OCI-M2 (cell line): Measurements from ENCODE around the gene OBSCN.

Experiments
- DNase-seq: peaks from one replicate; lab custom pipeline; 2025; ENCODE audit not compliant: unreplicated experiment; lab: John Stamatoyannopoulos, UW

Gene OBSCN

DNA sequence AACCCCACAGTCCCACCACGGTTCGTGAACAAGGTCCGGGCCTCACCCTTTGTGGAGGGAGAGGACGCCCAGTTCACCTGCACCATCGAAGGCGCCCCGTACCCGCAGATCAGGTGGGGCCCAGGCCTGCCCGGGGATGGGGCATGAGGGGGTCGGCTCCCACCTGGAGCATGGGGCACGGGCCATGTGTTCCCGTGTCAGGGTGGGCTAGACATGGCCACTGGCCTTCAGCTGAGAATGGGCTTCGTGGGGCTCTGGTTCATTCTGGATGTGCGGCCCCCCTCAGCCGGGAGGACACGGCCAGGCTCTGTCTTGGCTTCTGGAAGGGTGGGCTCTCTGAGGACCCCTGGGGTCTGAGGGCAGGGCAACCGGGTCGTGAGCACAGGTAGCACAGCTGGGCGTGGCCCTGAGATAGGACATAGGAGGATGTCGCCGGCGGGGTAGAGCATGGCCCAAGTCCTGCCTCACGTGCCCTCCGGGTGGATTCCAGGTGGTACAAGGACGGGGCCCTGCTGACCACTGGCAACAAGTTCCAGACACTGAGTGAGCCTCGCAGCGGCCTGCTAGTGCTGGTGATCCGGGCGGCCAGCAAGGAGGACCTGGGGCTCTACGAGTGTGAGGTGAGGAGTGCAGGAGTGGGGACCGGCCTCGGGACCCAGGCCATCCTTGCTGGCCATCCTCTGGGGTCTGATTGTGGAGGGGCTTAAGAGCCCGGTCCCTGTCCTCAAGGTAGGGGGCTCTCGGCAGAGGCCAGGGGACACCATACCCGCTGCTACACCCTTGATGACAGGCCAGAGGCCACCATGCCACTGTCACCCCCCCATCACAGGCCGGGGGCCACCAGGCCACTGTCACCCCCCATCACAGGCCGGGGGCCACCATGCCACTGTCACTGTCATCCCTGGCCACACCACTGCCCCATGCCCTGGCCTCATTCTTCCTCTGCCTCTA lies 143.3 kb downstream of the OBSCN start:
- DNase-seq: no peak

DNA sequence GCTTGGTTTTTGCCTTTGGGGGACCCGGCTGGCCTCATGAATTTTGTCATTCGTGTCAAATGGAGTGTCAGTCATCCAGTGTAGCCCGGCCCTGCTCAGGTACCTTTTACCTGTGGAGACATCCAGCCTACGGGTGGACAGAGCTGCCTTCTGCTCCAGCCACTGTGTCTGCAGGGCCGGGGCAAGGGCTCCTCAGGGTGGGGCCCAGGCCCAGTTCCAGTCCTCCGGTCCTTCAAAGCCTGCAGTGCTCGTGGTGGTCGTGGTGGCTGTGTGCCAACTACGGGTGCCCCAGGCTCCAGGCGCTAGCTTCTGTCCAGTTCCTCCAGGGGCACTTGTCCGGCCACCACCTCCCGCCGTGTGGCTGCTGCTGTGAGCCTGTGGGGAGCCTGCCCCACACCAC lies 144.0 kb downstream of the OBSCN start:
- no peak for DNase-seq

DNA sequence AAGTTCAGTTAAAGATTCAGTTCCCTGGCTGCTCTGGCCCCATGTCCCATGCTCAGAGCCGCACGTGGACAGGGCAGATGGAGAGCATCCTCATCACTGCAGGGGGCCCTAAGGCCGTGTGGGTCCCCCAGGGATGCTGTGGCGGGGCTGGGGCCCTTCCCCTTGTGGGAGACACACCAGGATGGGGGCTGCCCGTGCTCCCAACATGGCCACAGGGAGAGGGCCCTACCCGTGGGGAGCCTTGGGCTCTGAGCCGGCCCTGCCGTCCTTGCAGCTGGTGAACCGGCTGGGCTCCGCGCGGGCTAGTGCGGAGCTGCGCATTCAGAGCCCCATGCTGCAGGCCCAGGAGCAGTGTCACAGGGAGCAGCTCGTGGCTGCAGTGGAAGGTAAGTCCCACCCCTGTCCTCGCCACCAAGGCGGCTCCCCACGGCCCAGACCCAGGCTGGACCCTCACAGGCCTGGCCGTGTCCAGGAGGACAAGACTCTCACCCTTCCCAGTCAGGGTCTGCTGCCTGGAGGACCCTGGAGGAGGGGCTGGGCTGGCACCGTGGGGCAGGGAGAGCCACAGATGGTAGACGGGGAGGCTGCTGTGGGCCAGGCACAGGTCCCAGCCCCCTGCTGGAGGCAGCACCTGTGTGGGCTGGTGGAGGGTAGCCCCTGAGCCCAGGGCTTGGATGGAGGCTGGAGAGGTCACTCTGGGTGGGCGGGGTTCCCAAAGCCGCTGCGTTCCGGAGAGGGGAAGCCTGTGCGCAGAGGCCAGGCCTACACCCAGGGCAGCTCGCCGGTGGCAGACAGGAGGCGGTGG lies 145.0 kb downstream of the OBSCN start:
- DNase-seq: no peak

DNA sequence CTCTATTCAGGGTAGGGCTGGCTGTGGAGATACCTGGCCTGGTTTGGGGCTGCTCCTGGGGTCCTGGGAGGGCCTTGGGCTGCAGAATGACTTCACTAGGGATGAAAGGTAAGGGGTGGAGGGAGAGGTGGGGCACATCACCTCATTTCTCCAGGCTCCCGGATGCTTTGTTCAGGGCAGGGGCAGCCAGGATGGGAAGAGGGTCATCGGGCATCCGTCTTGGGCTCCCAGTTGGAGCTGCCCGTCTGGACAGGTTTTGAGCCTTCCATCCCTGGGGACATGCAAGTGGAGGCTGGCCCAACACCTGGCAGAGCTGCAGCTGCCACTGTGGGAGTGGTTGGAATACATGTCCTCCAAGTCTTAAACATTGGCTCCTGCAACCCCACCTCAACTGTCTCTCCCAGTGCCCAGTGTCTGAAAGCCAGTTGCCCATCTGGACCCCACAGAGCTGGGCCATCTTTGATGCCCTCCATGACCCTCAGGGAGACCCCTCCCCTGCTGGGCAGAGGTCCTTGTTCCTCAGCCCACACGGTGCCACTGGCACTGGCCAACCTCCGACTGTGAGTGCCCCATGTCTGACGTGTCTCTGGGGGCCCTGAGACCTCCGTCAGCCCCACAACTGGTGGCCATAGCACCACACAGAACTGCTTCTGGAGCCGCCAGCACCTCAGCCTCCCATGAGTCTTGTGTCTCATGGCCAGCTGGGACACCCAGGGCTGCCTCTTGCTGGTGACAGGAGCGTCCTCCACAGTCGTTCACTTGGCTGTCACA lies 145.9 kb downstream of the OBSCN start:
- DNase-seq: no peak

DNA sequence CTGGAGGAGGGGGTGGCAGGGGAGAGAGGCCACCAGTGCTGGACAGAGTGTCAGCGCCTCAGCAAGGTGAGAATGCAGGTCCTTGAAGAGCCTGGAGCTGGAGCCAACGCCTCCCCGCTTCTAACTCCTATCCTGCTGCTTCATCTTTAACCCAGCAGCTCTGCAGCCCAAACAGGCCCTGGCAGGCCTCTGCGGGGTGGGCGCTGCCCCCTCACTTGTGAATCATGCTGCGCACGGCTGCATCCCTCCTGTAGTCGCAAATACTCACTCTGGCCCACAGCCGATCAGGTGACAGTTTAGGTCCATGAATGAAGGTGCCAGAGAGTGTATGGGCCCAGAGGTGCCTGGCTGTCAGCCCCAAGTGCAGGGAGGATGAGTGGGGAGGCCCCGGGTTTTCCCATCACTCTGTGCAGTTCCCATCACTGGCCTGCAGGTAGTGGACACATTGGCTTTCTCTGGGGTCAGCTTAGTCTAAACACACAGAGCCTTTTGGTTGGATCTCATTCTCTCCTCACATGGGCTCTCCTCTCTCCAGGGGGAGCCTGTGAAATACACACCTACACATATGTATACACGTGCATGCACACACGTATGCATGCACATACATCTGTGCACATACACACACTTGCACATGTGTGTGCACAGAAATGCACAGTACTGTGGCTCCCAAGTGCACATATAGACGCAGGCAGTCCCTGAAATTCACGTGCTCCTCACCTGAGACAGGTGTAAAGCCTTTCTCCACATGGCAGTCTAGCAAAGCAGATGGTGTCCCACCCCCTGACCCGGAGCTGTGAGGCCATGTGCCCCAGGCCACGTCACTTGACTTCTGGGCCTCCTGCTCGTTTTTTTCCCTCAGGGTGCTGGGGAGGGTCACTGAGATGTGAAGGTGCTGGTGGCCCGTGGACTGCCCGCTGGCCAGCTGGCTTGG lies 146.8 kb downstream of the OBSCN start:
- no peak for DNase-seq

DNA sequence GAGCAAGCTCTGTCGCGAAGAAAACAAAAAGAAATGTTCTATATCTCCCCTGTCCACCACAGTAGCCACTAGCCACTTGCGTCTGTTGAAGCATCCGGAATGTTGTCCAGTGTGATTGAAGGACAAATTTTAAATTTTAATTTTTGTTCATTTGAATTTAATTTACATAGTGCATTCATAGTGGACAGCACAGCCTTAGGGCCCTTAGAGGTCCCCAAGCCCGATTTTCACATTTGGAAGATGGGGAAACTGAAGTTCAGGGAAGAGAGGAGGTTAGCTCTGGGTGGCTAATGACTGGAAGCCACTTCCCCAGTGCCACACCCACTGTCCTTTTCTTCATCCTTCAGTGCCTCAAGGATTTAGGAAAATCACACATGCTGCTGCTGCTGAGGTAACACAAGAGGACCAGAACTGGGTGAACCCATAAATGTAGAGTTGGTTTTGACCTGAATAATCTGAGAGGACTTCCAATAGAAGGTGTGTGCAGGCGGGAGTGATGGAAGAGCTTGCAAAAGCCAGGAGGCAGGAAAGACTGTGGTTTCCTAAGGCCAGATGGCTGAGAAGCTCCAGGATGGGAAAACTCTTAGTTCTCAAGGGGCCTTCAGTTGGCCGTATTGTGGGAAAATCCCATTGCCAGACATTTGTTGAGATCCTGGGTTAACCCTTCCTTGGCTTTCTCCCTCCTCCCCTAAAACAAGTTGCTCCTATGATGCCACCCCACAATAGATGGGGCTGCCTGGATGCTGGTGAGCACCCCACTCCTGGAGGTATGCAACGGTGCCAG lies 149.2 kb downstream of the OBSCN start:
- DNase-seq: no peak

DNA sequence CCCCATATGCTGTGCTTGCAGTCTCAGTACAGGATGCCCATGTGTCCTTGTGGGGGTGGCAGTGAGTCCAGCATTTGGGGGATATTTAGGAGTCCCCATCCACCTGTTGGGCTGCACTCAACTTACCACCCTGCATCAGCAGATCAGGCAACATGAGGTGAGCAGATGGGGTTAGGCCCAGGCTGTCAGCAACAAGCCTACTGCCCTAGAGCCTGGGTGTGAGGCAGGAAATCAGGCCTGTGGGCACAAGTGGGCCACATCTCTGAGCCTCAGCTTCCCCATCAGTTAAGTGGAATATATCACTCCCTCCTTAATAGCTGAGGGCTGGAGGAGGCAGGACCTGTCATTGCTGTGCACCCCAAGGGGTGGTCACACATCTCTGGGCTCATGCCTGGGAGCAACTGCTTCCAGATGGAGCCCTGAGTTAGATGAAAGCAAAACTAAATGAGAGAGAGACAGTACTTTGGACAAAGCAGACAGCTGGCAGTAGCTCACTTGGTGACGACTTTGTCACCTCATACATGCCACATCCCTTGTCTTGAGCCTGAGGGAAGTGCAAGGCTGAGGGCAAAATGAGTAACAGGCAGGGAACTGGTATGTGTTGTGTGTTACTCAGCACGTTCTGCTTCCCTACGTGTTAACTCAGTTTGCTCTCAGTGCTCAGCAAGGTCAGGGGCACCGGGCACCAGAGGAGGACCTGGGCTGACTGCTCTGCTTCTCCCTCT lies 150.4 kb downstream of the OBSCN start:
- DNase-seq: no peak

DNA sequence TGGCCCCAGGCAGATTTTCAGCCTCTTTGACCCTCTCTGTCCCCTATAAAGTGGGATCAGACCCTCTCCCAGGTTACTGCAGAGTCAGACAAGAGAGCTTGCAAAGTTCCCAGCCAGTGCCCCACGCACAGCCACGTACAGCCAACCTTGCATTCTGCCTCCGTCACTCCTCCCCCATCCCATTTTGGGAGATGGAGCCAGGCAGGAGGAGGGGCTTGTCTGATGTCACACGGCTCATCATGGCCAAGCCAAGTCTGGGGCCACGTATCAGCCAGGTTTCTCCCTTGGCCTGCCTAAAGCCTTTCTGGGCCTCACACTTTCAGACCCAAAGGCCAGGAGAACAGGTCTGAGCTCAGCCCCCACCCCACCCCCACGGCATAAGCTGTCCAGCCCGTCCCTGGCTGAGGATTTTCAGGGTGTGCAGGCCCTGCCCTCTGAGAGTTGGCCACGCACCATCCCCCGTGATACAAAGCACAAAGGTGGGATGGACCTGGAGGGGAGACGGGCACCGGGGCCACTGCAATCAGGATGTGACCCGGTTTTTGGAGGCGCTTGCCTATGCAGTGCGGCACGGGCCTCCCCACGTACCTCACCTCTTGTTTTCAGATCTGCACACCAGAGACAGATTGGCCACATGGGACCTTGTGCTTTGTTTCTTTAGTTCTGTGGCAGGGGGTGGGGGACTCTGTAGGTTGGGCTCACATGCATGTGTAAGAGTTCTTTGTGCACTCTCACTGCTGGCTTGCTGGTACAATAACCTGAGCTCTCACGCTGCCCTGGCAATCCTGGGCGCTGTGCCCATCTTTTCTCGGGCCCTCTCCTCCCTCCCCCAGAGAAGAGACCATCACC lies 151.1 kb downstream of the OBSCN start:
- no peak for DNase-seq

DNA sequence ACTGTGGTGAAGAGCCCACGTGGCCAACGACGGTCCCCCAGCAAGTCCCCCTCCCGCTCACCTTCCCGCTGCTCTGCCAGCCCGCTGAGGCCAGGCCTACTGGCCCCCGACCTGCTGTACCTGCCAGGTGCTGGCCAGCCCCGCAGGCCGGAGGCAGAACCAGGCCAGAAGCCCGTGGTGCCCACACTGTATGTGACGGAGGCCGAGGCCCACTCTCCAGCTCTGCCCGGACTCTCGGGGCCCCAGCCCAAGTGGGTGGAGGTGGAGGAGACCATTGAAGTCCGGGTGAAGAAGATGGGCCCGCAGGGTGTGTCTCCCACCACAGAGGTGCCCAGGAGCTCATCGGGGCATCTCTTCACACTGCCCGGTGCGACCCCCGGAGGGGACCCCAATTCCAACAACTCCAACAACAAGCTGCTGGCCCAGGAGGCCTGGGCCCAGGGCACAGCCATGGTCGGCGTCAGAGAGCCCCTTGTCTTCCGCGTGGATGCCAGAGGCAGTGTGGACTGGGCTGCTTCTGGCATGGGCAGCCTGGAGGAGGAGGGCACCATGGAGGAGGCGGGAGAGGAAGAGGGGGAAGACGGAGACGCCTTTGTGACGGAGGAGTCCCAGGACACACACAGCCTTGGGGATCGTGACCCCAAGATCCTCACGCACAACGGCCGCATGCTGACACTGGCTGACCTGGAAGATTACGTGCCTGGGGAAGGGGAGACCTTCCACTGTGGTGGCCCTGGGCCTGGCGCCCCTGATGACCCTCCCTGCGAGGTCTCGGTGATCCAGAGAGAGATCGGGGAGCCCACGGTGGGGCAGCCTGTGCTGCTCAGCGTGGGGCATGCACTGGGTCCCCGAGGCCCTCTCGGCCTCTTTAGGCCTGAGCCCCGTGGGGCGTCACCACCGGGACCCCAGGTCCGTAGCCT lies 152.0 kb downstream of the OBSCN start:
- no peak for DNase-seq

DNA sequence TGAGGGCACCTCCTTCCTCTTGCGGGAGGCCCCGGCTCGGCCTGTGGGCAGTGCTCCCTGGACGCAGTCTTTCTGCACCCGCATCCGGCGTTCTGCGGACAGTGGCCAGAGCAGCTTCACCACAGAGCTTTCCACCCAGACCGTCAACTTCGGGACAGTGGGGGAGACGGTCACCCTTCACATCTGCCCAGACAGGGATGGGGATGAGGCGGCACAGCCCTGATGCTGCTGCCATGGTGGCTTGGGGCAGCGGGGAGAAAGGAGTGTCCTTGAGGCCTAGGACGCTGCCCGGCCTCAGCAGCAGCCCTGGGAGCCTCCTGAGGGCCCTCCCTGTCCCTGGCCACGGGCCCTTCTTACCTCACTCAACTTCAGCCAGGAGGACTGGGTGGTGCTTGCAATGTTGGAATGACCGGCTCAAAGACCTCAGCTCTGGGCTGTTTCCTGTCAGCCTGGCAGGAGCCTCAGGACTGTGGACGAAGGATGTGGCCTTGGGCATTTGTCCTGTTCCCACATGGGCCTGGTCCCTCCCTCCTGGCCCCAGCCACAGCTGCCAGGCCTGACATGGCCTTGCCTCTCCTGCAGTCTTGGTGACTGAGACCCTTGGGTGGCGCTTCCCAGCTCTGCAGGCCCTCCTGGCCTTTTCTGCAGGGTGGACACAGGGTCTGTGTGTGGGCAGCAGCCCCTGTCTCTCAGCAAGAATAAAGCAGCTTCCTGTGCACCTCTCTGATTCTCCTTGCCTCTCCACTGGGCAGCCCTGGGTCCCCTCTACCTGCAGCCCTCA lies 152.9 kb downstream of the OBSCN start:
- DNase-seq: no peak

DNA sequence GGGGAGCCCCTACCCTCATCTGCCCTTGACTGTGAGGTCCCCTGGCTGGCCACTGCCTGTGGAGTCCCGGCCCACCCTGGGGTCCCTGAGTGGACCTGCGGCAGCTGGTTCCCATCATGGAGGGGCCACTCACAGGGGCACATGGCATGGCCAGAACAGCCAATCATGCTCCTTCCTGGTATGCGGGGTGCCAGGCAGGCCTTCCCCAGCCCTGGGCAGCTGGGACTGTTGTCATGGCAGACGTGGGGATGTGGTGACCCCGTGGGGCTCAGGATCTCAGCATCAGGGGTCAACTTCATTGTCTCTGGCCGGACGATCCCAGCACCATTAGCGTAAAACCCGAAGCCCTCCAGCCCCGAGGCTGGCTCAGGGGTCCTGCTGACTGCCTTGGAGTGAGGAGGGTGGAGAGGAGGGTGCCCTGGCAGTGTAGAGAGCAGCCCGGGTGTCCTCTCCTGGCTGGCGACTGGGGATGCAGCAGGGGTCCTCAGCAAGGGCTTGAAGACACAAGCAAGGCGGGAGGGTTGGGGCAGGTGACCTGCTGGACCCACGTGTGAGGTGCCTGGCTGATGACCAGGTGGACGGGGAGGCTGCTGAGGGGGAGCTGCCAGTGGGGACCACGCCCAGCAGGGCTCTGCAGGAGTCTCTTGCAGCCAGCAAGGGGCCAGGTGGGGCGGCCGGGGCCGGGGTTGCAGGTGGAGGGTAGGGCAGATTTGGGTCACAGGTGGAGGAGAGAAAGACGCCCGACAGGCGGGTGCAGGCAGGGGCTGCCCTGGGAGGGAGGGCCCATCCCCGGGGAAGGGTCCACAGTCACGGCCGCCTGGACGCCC lies 153.7 kb downstream of the OBSCN start:
- DNase-seq: no peak

DNA sequence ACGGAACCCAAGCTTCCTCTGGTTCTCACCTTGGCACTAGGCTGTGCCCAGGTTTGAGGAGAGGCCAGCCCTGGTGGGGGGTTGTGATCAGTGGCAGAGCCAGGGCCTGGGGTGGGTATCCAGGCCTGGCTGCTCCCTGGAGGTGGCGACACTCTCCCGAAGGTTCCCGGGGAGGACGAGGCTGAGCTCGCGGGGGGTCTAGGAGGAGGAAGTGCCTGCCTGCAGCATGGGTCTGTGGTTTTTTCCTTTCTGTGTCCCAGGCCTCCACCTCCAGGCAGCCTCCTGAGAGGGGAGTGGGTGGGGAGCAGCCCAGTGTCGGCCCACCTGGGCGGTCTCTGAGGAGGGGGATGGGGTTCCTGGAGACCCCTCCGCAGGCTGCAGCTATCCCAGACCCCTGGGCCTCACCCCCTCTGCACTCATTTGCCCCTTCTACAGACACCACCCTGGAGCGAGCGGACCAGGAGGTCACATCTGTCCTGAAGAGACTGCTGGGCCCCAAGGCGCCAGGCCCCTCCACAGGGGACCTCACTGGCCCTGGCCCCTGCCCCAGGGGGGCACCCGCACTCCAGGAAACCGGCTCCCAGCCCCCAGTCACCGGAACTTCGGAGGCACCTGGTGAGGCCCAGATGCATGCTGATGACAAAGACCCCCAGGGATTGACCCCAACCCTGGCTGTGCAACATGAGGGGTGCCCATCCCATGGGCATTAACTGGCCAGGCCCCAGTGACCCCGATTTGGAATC lies 154.5 kb downstream of the OBSCN start:
- DNase-seq: no peak

DNA sequence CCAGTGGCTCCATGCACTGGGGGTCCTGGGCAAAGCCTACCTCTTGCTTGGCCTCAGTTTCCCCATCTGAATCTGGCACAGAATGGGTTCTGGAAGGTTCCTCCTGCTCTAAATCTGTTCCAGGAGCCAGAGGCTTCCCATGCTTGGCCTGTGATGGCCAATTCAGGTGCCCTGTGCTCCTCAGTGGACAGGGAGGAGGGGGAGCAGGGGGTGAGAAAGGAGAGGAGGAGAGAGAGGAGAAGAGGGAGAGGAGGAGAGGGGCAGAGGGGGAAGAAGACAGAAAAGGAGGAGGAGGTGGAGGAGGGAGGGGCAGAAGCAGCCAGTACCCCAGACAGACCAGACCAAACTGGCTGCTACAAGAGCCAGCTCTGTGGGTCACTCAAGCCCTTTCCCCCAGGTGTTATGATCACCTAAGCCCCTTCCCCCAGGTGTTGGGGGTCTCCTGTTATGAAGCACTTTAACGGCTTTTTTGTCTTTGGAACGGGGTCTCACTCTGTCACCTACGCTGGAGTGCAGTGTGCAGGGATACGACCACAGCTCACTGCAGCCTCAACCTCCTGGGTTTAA lies 155.1 kb downstream of the OBSCN start:
- no peak for DNase-seq

DNA sequence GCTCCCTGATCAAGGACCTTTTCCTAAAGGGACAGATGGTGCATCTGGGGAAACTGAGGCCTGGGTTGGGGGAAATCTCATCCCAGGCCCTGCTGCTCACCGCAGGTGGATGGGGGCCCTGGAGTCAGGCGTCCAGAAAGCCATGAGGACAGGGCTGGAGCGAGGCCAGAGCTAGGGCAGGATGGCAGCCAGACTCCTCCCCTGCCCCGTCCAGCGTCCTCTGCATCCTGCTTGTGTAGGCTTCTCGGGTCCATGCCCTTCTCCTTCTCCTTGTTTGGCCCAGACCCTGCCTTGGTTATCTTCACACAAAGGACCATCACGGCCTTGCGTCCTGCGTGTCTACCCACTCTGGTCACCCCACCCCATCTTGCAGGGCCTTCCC lies 155.8 kb downstream of the OBSCN start:
- DNase-seq: no peak
